GM23338 (cell line): ENCODE measurements around the gene FUCA1. TPM values are rescaled to one million over a fixed set of nuclear protein-coding genes. Genes with fewer than 3 reads are reported as not detected.

Source experiments
- ATAC-seq: fragments of 200-7000 bp; cut with Tn5 transposase; 3 replicates; pipeline ENCODE4 v1.9.1; 2020
- DNase-seq: peaks from one replicate; pipeline ENCODE4 v3.0.0-alpha.2; 2015; ENCODE audit warnings: low spot score
- H2AFZ ChIP-seq: fragments of 200-600 bp; sonication (generic); 2 replicates; pipeline ENCODE4 v1.8.0; 2016; ENCODE audit warnings: antibody characterized with exemption, mild to moderate bottlenecking, moderate library complexity
- H3F3A ChIP-seq: fragments of 200-600 bp; sonication (generic); replicated peaks from 2 replicates; pipeline ENCODE4 v1.8.0; 2017; ENCODE audit warnings: antibody characterized with exemption, mixed run types, low read depth
- H3K27ac ChIP-seq: fragments of 200-600 bp; sonication (generic); 2 replicates; pipeline ENCODE4 v1.6.1; 2016; ENCODE audit warnings: low read depth
- H3K27me3 ChIP-seq: fragments of 200-600 bp; sonication (generic); 2 replicates; pipeline ENCODE4 v1.8.0; 2016; ENCODE audit warnings: mild to moderate bottlenecking, mixed run types, moderate library complexity; ENCODE audit not compliant: insufficient read depth
- H3K36me3 ChIP-seq: fragments of 200-600 bp; sonication (generic); 2 replicates; pipeline ENCODE4 v1.8.0; 2016; ENCODE audit warnings: mild to moderate bottlenecking; ENCODE audit not compliant: insufficient read depth
- H3K4me1 ChIP-seq: fragments of 200-600 bp; sonication (generic); 2 replicates; pipeline ENCODE4 v1.8.0; 2016; ENCODE audit warnings: mild to moderate bottlenecking, moderate library complexity; ENCODE audit not compliant: insufficient read depth
- H3K4me2 ChIP-seq: fragments of 200-600 bp; sonication (generic); 2 replicates; pipeline ENCODE4 v1.7.1; 2017; ENCODE audit warnings: mixed run types
- H3K4me3 ChIP-seq: fragments of 200-600 bp; sonication (generic); 2 replicates; pipeline ENCODE4 v1.6.1; 2016; ENCODE audit warnings: mixed run types
- H3K79me2 ChIP-seq: fragments of 200-600 bp; sonication (generic); replicated peaks from 2 replicates; pipeline ENCODE4 v1.8.0; 2017; ENCODE audit warnings: mild to moderate bottlenecking; ENCODE audit not compliant: insufficient read depth
- H3K9me2 ChIP-seq: fragments of 200-600 bp; sonication (generic); 2 replicates; pipeline ENCODE4 v1.8.0; 2017; ENCODE audit not compliant: insufficient read depth
- H4K20me1 ChIP-seq: fragments of 200-600 bp; sonication (generic); replicated peaks from 2 replicates; pipeline ENCODE4 v1.8.0; 2017; ENCODE audit warnings: mild to moderate bottlenecking; ENCODE audit not compliant: insufficient read depth
- H3K27ac Mint-ChIP-seq: 2 replicates; pipeline ENCODE4 v1.8.0; 2020; ENCODE audit warnings: inconsistent platforms, mild to moderate bottlenecking, moderate library complexity, mixed read lengths
- H3K27me3 Mint-ChIP-seq: 3 replicates; pipeline ENCODE4 v1.8.0; 2022; ENCODE audit warnings: low read depth, mild to moderate bottlenecking, moderate library complexity, mixed read lengths, inconsistent platforms; ENCODE audit not compliant: insufficient read depth, poor library complexity
- H3K36me3 Mint-ChIP-seq: 3 replicates; pipeline ENCODE4 v1.8.0; 2021; ENCODE audit warnings: low read depth, mild to moderate bottlenecking, inconsistent platforms, moderate library complexity, mixed read lengths
- H3K4me1 Mint-ChIP-seq: 3 replicates; pipeline ENCODE4 v1.8.0; 2020; ENCODE audit warnings: mild to moderate bottlenecking, inconsistent platforms, mixed read lengths
- H3K4me3 Mint-ChIP-seq: 3 replicates; pipeline ENCODE4 v1.8.0; 2021; ENCODE audit warnings: moderate library complexity, mild to moderate bottlenecking, inconsistent platforms, mixed read lengths
- H3K9me3 Mint-ChIP-seq: 3 replicates; pipeline ENCODE4 v1.8.0; 2020; ENCODE audit warnings: moderate library complexity, mild to moderate bottlenecking, inconsistent platforms, mixed read lengths
- CREB1 ChIP-seq: fragments of 250-450 bp; sonication (Bioruptor Pico); IDR thresholded peaks from 2 replicates; pipeline ENCODE4 v1.5.0; 2020; ENCODE audit warnings: low read depth, mild to moderate bottlenecking, moderate library complexity
- EZH2 ChIP-seq: fragments of 200-600 bp; sonication (generic); IDR thresholded peaks from one replicate; pipeline ENCODE4 v1.8.0; 2017; ENCODE audit warnings: antibody characterized with exemption, mild to moderate bottlenecking, low read depth; ENCODE audit not compliant: unreplicated experiment
- EZH2phosphoT487 ChIP-seq: fragments of 200-600 bp; sonication (generic); IDR thresholded peaks from one replicate; pipeline ENCODE4 v1.8.1; 2018; ENCODE audit warnings: antibody characterized with exemption; ENCODE audit not compliant: unreplicated experiment
- JUNB ChIP-seq: IDR thresholded peaks from one replicate; pipeline ENCODE4 v1.6.1; 2016; ENCODE audit warnings: antibody characterized with exemption; ENCODE audit not compliant: unreplicated experiment
- NANOG ChIP-seq: IDR thresholded peaks from 2 replicates; pipeline ENCODE4 v1.6.1; 2016; ENCODE audit warnings: antibody characterized with exemption, borderline replicate concordance
- POLR2AphosphoS5 ChIP-seq: IDR thresholded peaks from 2 replicates; pipeline ENCODE4 v1.6.1; 2016; ENCODE audit warnings: antibody characterized with exemption, low read depth
- ZNF114 ChIP-seq: fragments of 250-450 bp; sonication (Bioruptor Pico); IDR thresholded peaks from 2 replicates; pipeline ENCODE4 v1.5.0; 2020; ENCODE audit warnings: mild to moderate bottlenecking, moderate library complexity
- ZNF331 ChIP-seq: fragments of 250-450 bp; sonication (Bioruptor Pico); IDR thresholded peaks from 2 replicates; pipeline ENCODE4 v1.5.0; 2020; ENCODE audit warnings: low read depth, mild to moderate bottlenecking, moderate library complexity
- polyA plus RNA-seq: library from polyadenylated mRNA; unstranded; fragments of >200 nt; fragmentation: Nextera tagmentation; extraction: Ambion mirVana; gene quantifications from 2 replicates; pipeline ENCODE4 v1.2.1, GENCODE V29; 2016
- total RNA-seq: library from RNA; depleted of rRNA; stranded (reverse); fragments of >200 nt; shearing (Covaris generic); gene quantifications from 2 replicates; pipeline ENCODE4 v1.2.3, GENCODE V29; 2014
- TF ChIP-seq, protein P1 (sequence below): IDR thresholded peaks from one replicate; pipeline ENCODE4 v1.6.1; 2018; ENCODE audit warnings: antibody characterized with exemption; ENCODE audit not compliant: unreplicated experiment
- TF ChIP-seq, protein P2 (sequence below), 2 experiments: fragments of 200-600 bp in 1 of 2; sonication (generic) in 1 of 2; conservative IDR thresholded peaks; 2 replicates each; pipeline versions ENCODE4 v1.5.1 to v1.6.1; 2016 to 2017; ENCODE audit warnings: antibody characterized with exemption in 2 of 2, low read depth in 2 of 2, mild to moderate bottlenecking in 2 of 2, moderate library complexity in 1 of 2
- TF ChIP-seq, protein P3 (sequence below): IDR thresholded peaks from 2 replicates; pipeline ENCODE4 v1.6.1; 2016; ENCODE audit warnings: antibody characterized with exemption

The FUCA1 gene
- total and polyA plus RNA-seq, 2 experiments from 2014 or later: 4.4 to 8.5 TPM

DNA sequence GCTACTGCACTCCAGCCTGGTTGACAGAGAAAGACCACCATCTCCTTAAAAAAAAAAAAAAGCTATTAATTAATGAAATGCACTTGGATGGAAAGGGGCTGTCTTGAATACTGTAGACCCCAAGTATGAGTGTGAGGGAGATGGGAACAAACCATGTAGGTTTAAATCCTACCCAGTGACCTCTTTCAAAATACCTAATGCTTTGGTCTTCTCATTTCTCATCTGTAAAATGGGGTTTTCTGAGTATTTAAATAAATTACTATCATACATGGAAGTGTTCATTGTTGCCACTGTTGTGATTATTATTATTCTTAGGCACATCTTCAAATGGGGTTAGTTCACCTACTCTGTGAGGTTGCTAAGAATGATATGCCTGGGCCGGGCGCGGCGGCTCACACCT, 17.1 kb upstream of the FUCA1 start (continued):
- TF ChIP-seq, protein P1, sequence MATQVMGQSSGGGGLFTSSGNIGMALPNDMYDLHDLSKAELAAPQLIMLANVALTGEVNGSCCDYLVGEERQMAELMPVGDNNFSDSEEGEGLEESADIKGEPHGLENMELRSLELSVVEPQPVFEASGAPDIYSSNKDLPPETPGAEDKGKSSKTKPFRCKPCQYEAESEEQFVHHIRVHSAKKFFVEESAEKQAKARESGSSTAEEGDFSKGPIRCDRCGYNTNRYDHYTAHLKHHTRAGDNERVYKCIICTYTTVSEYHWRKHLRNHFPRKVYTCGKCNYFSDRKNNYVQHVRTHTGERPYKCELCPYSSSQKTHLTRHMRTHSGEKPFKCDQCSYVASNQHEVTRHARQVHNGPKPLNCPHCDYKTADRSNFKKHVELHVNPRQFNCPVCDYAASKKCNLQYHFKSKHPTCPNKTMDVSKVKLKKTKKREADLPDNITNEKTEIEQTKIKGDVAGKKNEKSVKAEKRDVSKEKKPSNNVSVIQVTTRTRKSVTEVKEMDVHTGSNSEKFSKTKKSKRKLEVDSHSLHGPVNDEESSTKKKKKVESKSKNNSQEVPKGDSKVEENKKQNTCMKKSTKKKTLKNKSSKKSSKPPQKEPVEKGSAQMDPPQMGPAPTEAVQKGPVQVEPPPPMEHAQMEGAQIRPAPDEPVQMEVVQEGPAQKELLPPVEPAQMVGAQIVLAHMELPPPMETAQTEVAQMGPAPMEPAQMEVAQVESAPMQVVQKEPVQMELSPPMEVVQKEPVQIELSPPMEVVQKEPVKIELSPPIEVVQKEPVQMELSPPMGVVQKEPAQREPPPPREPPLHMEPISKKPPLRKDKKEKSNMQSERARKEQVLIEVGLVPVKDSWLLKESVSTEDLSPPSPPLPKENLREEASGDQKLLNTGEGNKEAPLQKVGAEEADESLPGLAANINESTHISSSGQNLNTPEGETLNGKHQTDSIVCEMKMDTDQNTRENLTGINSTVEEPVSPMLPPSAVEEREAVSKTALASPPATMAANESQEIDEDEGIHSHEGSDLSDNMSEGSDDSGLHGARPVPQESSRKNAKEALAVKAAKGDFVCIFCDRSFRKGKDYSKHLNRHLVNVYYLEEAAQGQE: no peak
- no peak for TF ChIP-seq ZNF331
- TF ChIP-seq EZH2phosphoT487: no peak
- TF ChIP-seq, protein P2, sequence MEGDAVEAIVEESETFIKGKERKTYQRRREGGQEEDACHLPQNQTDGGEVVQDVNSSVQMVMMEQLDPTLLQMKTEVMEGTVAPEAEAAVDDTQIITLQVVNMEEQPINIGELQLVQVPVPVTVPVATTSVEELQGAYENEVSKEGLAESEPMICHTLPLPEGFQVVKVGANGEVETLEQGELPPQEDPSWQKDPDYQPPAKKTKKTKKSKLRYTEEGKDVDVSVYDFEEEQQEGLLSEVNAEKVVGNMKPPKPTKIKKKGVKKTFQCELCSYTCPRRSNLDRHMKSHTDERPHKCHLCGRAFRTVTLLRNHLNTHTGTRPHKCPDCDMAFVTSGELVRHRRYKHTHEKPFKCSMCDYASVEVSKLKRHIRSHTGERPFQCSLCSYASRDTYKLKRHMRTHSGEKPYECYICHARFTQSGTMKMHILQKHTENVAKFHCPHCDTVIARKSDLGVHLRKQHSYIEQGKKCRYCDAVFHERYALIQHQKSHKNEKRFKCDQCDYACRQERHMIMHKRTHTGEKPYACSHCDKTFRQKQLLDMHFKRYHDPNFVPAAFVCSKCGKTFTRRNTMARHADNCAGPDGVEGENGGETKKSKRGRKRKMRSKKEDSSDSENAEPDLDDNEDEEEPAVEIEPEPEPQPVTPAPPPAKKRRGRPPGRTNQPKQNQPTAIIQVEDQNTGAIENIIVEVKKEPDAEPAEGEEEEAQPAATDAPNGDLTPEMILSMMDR (conservative IDR thresholded peaks at IDR 0.05; ENCODE audit: low read depth in 2 of 2): no peak
- no peak for TF ChIP-seq CREB1 (CRISPR knock-in tag)
- TF ChIP-seq JUNB: no peak
- no peak for TF ChIP-seq EZH2

DNA sequence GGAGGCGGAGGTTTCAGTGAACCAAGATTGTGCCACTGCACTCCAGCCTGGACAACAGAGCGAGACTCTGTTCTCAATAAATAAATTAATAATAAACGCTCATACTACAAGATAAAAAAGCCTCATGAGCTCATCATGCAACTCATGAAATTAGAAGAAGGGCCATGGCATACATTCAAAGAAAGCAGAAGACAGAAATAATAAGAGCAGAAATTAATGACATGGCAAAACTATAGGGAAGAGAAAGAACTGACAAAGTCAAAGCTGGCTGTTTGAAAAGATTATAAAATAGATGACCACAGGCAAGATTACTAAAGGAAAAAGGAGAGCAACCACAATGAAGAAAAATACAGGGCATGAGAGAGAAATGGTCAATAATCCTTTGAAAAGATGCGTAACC, 14.7 kb upstream of the FUCA1 start:
- ATAC-seq: no peak
- H3F3A ChIP-seq: no peaks in the 10 kb centered on the region
- peaks cover 1% of the 10 kb centered on the region for H3K27me3 Mint-ChIP-seq
- H3K36me3 Mint-ChIP-seq: peaks cover 4% of the 10 kb centered on the region
- peaks cover 4% of the 10 kb centered on the region; the same call in 1 of the 2 replicates for H3K36me3 ChIP-seq
- no peak overlapping the region for H3K27ac Mint-ChIP-seq
- no peaks in the 10 kb centered on the region for H3K4me1 ChIP-seq
- no peak for DNase-seq
- H4K20me1 ChIP-seq: no peaks in the 10 kb centered on the region
- no peaks in the 10 kb centered on the region for H3K4me1 Mint-ChIP-seq
- H3K27ac ChIP-seq: no peak overlapping the region
- H3K4me3 Mint-ChIP-seq: no peak overlapping the region
- H3K79me2 ChIP-seq: no peaks in the 10 kb centered on the region
- H3K9me2 ChIP-seq: 0 out of 2 replicates have a peak, but pooled peaks cover 3% of the 10 kb centered on the region
- peaks cover 20% of the 10 kb centered on the region for H3K9me3 Mint-ChIP-seq
- H3K4me3 ChIP-seq: no peak overlapping the region
- no peak overlapping the region for H3K4me2 ChIP-seq
- no peaks in the 10 kb centered on the region for H3K27me3 ChIP-seq
- no peak overlapping the region for H2AFZ ChIP-seq
- TF ChIP-seq JUNB: no peak
- TF ChIP-seq EZH2: no peak
- no peak for TF ChIP-seq ZNF331
- TF ChIP-seq, protein P3, sequence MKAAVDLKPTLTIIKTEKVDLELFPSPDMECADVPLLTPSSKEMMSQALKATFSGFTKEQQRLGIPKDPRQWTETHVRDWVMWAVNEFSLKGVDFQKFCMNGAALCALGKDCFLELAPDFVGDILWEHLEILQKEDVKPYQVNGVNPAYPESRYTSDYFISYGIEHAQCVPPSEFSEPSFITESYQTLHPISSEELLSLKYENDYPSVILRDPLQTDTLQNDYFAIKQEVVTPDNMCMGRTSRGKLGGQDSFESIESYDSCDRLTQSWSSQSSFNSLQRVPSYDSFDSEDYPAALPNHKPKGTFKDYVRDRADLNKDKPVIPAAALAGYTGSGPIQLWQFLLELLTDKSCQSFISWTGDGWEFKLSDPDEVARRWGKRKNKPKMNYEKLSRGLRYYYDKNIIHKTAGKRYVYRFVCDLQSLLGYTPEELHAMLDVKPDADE: no peak
- no peak for TF ChIP-seq NANOG
- TF ChIP-seq ZNF114 (CRISPR knock-in tag): no peak
- TF ChIP-seq, protein P1: no peak
- no peak for TF ChIP-seq POLR2AphosphoS5
- TF ChIP-seq EZH2phosphoT487: no peak
